OCI-LY7 (cell line): ENCODE measurements around the gene GSN. TPM values are rescaled to one million over a fixed set of nuclear protein-coding genes. Genes with fewer than 3 reads are reported as not detected.

Experiments
- BruUV-seq: library from RNA; stranded (reverse); fragments of 400-500 nt; replicated peaks from 2 replicates; lab custom pipeline; 2021; lab: Mats Ljungman, UMichigan
- CTCF ChIA-PET: fragments of 300-600 bp; sonication (Branson Sonifier 250); formaldehyde crosslinking; loops from one replicate; lab custom pipeline; 2022; ENCODE audit warnings: antibody characterized with exemption; ENCODE audit not compliant: unreplicated experiment; lab: Charles Lee
- POLR2A ChIA-PET: fragments of 300-600 bp; sonication (Branson Sonifier 250); formaldehyde crosslinking; loops from one replicate; lab custom pipeline; 2022; ENCODE audit warnings: antibody characterized with exemption; lab: Charles Lee
- DNase-seq: peaks from one replicate; pipeline ENCODE4 v3.0.0-alpha.2; 2015; ENCODE audit warnings: low spot score
- H2AFZ ChIP-seq: fragments of 200-600 bp; sonication (generic), shearing (Covaris generic); 2 replicates; pipeline ENCODE4 v1.6.1; 2014; ENCODE audit warnings: mild to moderate bottlenecking, antibody characterized with exemption, low read length, moderate library complexity
- H3K27ac ChIP-seq: fragments of 200-600 bp; sonication (generic); 2 replicates; pipeline ENCODE4 v1.5.1; 2014; ENCODE audit warnings: mixed run types, low read depth, mild to moderate bottlenecking, moderate library complexity, low read length, inconsistent platforms; ENCODE audit not compliant: poor library complexity, severe bottlenecking
- H3K36me3 ChIP-seq: fragments of 200-600 bp; sonication (generic); 2 replicates; pipeline ENCODE4 v1.6.1; 2014; ENCODE audit warnings: mild to moderate bottlenecking, antibody characterized with exemption, low read length, moderate library complexity, mixed read lengths; ENCODE audit not compliant: insufficient read depth
- H3K4me1 ChIP-seq: fragments of 200-600 bp; sonication (generic); 2 replicates; pipeline ENCODE4 v1.5.1; 2014; ENCODE audit warnings: mild to moderate bottlenecking, low read length; ENCODE audit not compliant: insufficient read depth, poor library complexity, severe bottlenecking
- H3K4me2 ChIP-seq: fragments of 200-600 bp; sonication (generic); 2 replicates; pipeline ENCODE4 v1.6.1; 2014; ENCODE audit warnings: mild to moderate bottlenecking, low read length
- H3K4me3 ChIP-seq: fragments of 200-600 bp; sonication (generic); 2 replicates; pipeline ENCODE4 v1.5.1; 2014; ENCODE audit warnings: mild to moderate bottlenecking, low read depth, low read length; ENCODE audit not compliant: poor library complexity, severe bottlenecking
- H3K79me2 ChIP-seq: fragments of 200-600 bp; sonication (generic); 2 replicates; pipeline ENCODE4 v1.6.1; 2016; ENCODE audit warnings: low read depth, mild to moderate bottlenecking, low read length, moderate library complexity, mixed read lengths; ENCODE audit not compliant: insufficient read depth
- H3K9me2 ChIP-seq: fragments of 200-600 bp; sonication (generic); 2 replicates; pipeline ENCODE4 v1.6.1; 2016; ENCODE audit warnings: mild to moderate bottlenecking, low read length, mixed read lengths; ENCODE audit not compliant: insufficient read depth
- H3K9me3 ChIP-seq: fragments of 200-600 bp; sonication (generic); 2 replicates; pipeline ENCODE4 v1.6.1; 2014; ENCODE audit warnings: mild to moderate bottlenecking, mixed run types, low read length, mixed read lengths
- H4K20me1 ChIP-seq: fragments of 200-600 bp; sonication (generic); 2 replicates; pipeline ENCODE4 v1.6.1; 2014; ENCODE audit warnings: mild to moderate bottlenecking, antibody characterized with exemption, low read length, moderate library complexity, mixed read lengths; ENCODE audit not compliant: insufficient read depth
- EZH2phosphoT487 ChIP-seq: fragments of 200-600 bp; sonication (generic); IDR thresholded peaks from 2 replicates; pipeline ENCODE4 v1.6.1; 2018; ENCODE audit warnings: low read depth, borderline replicate concordance, mild to moderate bottlenecking, mixed run types, antibody characterized with exemption, low read length, moderate library complexity, mixed read lengths
- intact Hi-C: fragments of 100-400 bp; cut with micrococcal nuclease; formaldehyde crosslinking; loops from one replicate; pipeline ENCODE4 v1.10.0; 2022; ENCODE audit not compliant: unreplicated experiment
- total RNA-seq, 2 experiments: library from RNA; depleted of rRNA in 1 of 2; stranded (reverse); fragments of >200 nt in 1 of 2; shearing (Covaris generic) in 1 of 2; gene quantifications; 2 replicates each; pipeline ENCODE4 v1.2.3, GENCODE V29; 2014 to 2022
- TF ChIP-seq, protein P1 (sequence below): fragments of 200-600 bp; sonication (generic); conservative IDR thresholded peaks from 2 replicates; pipeline ENCODE4 v1.5.1; 2014; ENCODE audit warnings: mild to moderate bottlenecking, antibody characterized with exemption, low read length, moderate library complexity, mixed read lengths

GSN gene
- total RNA-seq, 2 experiments from 2014 or later, result 13.4 to 16.3 TPM

- no peaks in the 10 kb centered on the region for H3K9me3 ChIP-seq
- no peaks in the 10 kb centered on the region for H3K4me1 ChIP-seq
- no peaks in the 10 kb centered on the region for H4K20me1 ChIP-seq
- H2AFZ ChIP-seq, result no peak overlapping the region
- BruUV-seq, result no TSS peak
- H3K4me3 ChIP-seq, result no peak overlapping the region
- intact Hi-C loops, result no loop called here
- POLR2A ChIA-PET, result interaction anchor here (0.6 to 0.9 kb wide), 3 partner anchors 11 to 747 kb away, joined by 4 read pairs; no protein-coding TSS in a partner anchor
- DNase-seq, result no peak
- H3K79me2 ChIP-seq, result no peaks in the 10 kb centered on the region
- no peaks in the 10 kb centered on the region for H3K36me3 ChIP-seq
- no peak overlapping the region for H3K27ac ChIP-seq
- no peak for TF ChIP-seq EZH2phosphoT487
- TF ChIP-seq, protein P1, sequence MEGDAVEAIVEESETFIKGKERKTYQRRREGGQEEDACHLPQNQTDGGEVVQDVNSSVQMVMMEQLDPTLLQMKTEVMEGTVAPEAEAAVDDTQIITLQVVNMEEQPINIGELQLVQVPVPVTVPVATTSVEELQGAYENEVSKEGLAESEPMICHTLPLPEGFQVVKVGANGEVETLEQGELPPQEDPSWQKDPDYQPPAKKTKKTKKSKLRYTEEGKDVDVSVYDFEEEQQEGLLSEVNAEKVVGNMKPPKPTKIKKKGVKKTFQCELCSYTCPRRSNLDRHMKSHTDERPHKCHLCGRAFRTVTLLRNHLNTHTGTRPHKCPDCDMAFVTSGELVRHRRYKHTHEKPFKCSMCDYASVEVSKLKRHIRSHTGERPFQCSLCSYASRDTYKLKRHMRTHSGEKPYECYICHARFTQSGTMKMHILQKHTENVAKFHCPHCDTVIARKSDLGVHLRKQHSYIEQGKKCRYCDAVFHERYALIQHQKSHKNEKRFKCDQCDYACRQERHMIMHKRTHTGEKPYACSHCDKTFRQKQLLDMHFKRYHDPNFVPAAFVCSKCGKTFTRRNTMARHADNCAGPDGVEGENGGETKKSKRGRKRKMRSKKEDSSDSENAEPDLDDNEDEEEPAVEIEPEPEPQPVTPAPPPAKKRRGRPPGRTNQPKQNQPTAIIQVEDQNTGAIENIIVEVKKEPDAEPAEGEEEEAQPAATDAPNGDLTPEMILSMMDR, result no peak
- no peak overlapping the region for H3K4me2 ChIP-seq
- H3K9me2 ChIP-seq, result no peaks in the 10 kb centered on the region
- CTCF ChIA-PET, result no interaction called here
These were observed 85.5 kb downstream of the GSN start for GRCh38 chr9:121353241-121354061.

GRCh38 chr9:121354141-121354540 lies 86.2 kb downstream of the GSN start:
- no peak for TF ChIP-seq EZH2phosphoT487
- TF ChIP-seq, protein P1, result no peak
- no peaks in the 10 kb centered on the region for H4K20me1 ChIP-seq
- no peaks in the 10 kb centered on the region for H3K36me3 ChIP-seq
- POLR2A ChIA-PET, result interaction anchor here (0.9 kb wide), 1 partner anchor 17 kb away, joined by 4 read pairs; no protein-coding TSS in a partner anchor
- H3K4me3 ChIP-seq, result no peak overlapping the region
- H3K4me2 ChIP-seq, result no peak overlapping the region
- no peak overlapping the region for H3K27ac ChIP-seq
- no peaks in the 10 kb centered on the region for H3K79me2 ChIP-seq
- DNase-seq, result no peak
- no peaks in the 10 kb centered on the region for H3K9me3 ChIP-seq
- no peaks in the 10 kb centered on the region for H3K4me1 ChIP-seq
- H2AFZ ChIP-seq, result no peak overlapping the region
- CTCF ChIA-PET, result no interaction called here
- intact Hi-C loops, result no loop called here
- no peaks in the 10 kb centered on the region for H3K9me2 ChIP-seq
- no TSS peak for BruUV-seq

- no peak overlapping the region for H3K27ac ChIP-seq
These were observed 86.8 kb downstream of the GSN start for GRCh38 chr9:121354762-121355161.

More at GRCh38 chr9:121354762-121355161, 86.8 kb downstream of the GSN start:
- Histone ChIP-seq H2AFZ (no peak overlapping the region), H3K9me3 (no peaks in the 10 kb centered on the region), H3K4me3 (no peak overlapping the region), H3K36me3 (no peaks in the 10 kb centered on the region), H3K4me1 (no peaks in the 10 kb centered on the region), H3K4me2 (no peak overlapping the region), H3K9me2 (no peaks in the 10 kb centered on the region), H3K79me2 (no peaks in the 10 kb centered on the region), H4K20me1 (no peaks in the 10 kb centered on the region)
- TF ChIP-seq EZH2phosphoT487, result no peak
- TF ChIP-seq, protein P1, result no peak
- intact Hi-C loops, result no loop called here
- ChIA-PET POLR2A (no interaction called here), CTCF (no interaction called here)
- no peak for DNase-seq
- BruUV-seq, result no TSS peak
